MCF 10A (cell line): ENCODE results near the gene MAPK1. TPM values are rescaled to one million over a fixed set of nuclear protein-coding genes. Genes with fewer than 3 reads are reported as not detected.

ENCODE experiments used
- BruUV-seq: library from RNA; stranded (reverse); fragments of 400-500 nt; replicated peaks from 2 replicates; lab custom pipeline; 2021; lab: Mats Ljungman, UMichigan
- CTCF ChIA-PET: fragments of 300-600 bp; sonication (Branson Sonifier 250); formaldehyde crosslinking; extraction: SDS; loops from one replicate; lab custom pipeline; 2021; ENCODE audit warnings: antibody characterized with exemption, inconsistent platforms; lab: Yijun Ruan, JAX
- POLR2A ChIA-PET: fragments of 300-600, 350-650 bp; sonication (Branson Sonifier 250); formaldehyde crosslinking; extraction: SDS; loops from one replicate; lab custom pipeline; 2020; ENCODE audit warnings: antibody characterized with exemption, inconsistent platforms; lab: Yijun Ruan, JAX
- DNase-seq: peaks from one replicate; pipeline ENCODE4 v3.0.0-alpha.2; 2018; ENCODE audit not compliant: unreplicated experiment
- H3K27ac Mint-ChIP-seq: one replicate; pipeline ENCODE4 v1.8.0; 2022; ENCODE audit warnings: mild to moderate bottlenecking, low read depth, mixed read lengths; ENCODE audit not compliant: unreplicated experiment
- H3K27me3 Mint-ChIP-seq: one replicate; pipeline ENCODE4 v1.8.0; 2022; ENCODE audit warnings: mixed read lengths; ENCODE audit not compliant: insufficient read depth, unreplicated experiment
- H3K36me3 Mint-ChIP-seq: one replicate; pipeline ENCODE4 v1.8.0; 2022; ENCODE audit warnings: mild to moderate bottlenecking, moderate library complexity, mixed read lengths; ENCODE audit not compliant: insufficient read depth, unreplicated experiment
- H3K4me1 Mint-ChIP-seq: one replicate; pipeline ENCODE4 v1.8.0; 2022; ENCODE audit warnings: mixed read lengths; ENCODE audit not compliant: insufficient read depth, unreplicated experiment
- H3K4me3 Mint-ChIP-seq: one replicate; pipeline ENCODE4 v1.8.0; 2022; ENCODE audit warnings: mild to moderate bottlenecking, moderate library complexity, mixed read lengths; ENCODE audit not compliant: unreplicated experiment
- H3K9me3 Mint-ChIP-seq: one replicate; pipeline ENCODE4 v1.8.0; 2022; ENCODE audit warnings: mixed read lengths; ENCODE audit not compliant: unreplicated experiment
- intact Hi-C: fragments of 100-400 bp; cut with micrococcal nuclease; formaldehyde crosslinking; loops from 2 replicates; pipeline ENCODE4 v1.14.1; 2022
- total RNA-seq: library from RNA; stranded (reverse); gene quantifications from 2 replicates; pipeline ENCODE4 v1.2.3, GENCODE V29; 2022
- TF ChIP-seq, protein P1 (sequence below): fragments of 200-600 bp; IDR thresholded peaks from one replicate; pipeline ENCODE4 v1.8.0; 2022; ENCODE audit warnings: antibody characterized with exemption, mild to moderate bottlenecking; ENCODE audit not compliant: unreplicated experiment

The MAPK1 gene
- total RNA-seq, 1 experiment from 2014 or later = 123 TPM

DNA sequence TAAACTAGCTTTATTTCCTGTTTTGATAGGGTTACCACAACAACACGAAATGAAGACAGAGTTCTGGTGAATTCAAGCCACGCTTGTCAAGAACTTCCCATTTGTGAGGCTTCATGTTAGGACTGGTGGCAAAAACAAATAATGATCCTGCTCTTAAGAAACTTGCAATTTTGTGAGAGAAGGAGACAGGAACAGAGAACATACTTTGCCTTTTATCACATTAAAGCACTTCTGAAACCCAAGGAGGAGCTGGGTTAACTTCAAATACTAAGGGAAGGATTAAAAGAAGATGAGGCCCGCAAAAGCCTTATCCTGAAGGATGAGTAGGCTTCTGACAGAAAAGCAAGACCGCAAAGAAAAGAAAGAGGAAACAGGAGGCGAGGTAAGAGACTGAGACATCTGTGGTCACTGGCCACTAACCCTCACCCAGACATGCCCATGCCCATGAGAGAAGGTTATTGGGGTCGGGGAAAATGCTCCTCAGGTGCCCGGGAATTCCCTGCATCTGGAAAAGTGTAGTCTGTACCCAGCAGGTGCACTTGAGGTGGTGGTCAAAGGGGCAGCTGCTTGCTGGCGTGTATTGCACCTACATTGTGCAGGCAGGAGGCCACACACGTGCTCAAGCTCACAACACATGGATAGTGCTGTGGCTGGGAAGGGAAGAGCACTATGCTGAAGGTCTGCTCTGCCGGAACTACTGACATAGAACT, 50.5 kb downstream of the MAPK1 start:
- no peaks in the 10 kb centered on the region for H3K9me3 Mint-ChIP-seq
- POLR2A ChIA-PET = interaction anchor here (0.6 to 1.6 kb wide), 3 partner anchors 24 to 51 kb away, joined by 3 read pairs; partner anchors contain the start of gene MAPK1
- intact Hi-C loops = loop anchor here (5.0 kb wide), 1 partner anchor 45 kb away; no protein-coding TSS in a partner anchor
- no peaks in the 10 kb centered on the region for H3K36me3 Mint-ChIP-seq
- TF ChIP-seq, protein P1, sequence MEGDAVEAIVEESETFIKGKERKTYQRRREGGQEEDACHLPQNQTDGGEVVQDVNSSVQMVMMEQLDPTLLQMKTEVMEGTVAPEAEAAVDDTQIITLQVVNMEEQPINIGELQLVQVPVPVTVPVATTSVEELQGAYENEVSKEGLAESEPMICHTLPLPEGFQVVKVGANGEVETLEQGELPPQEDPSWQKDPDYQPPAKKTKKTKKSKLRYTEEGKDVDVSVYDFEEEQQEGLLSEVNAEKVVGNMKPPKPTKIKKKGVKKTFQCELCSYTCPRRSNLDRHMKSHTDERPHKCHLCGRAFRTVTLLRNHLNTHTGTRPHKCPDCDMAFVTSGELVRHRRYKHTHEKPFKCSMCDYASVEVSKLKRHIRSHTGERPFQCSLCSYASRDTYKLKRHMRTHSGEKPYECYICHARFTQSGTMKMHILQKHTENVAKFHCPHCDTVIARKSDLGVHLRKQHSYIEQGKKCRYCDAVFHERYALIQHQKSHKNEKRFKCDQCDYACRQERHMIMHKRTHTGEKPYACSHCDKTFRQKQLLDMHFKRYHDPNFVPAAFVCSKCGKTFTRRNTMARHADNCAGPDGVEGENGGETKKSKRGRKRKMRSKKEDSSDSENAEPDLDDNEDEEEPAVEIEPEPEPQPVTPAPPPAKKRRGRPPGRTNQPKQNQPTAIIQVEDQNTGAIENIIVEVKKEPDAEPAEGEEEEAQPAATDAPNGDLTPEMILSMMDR = no peak
- H3K27ac Mint-ChIP-seq = peak overlapping the region; percentile 91
- BruUV-seq = TSS peak; percentile 88
- H3K4me1 Mint-ChIP-seq = peaks cover 26% of the 10 kb centered on the region
- CTCF ChIA-PET = interaction anchor here (0.5 to 1.6 kb wide), 2 partner anchors 121 to 321 kb away, joined by 3 to 4 read pairs; no protein-coding TSS in a partner anchor
- H3K27me3 Mint-ChIP-seq = no peaks in the 10 kb centered on the region
- H3K4me3 Mint-ChIP-seq = peak overlapping the region; percentile 7
- DNase-seq = peak; percentile 74

DNA sequence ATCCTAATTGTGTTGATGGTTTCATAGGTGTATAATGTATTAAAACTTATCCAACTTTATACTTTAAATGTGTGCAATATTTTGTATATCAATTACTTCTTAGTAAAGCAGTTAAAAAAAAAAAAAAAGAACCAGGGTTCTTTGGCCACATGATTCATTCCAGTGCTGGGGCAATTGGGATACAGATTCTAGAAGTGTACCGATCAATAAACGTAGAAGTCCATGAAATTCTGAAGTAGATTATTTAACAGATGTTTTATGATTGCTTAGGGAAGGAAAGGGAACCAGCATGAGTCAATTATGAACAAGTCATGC, 51.0 kb downstream of the MAPK1 start:
- no peaks in the 10 kb centered on the region for H3K27me3 Mint-ChIP-seq
- intact Hi-C loops = loop anchor here (5.0 kb wide), 1 partner anchor 46 kb away; no protein-coding TSS in a partner anchor
- no peak overlapping the region for H3K4me3 Mint-ChIP-seq
- TF ChIP-seq, protein P1 = no peak
- H3K36me3 Mint-ChIP-seq = no peaks in the 10 kb centered on the region
- no peak for DNase-seq
- no TSS peak for BruUV-seq
- CTCF ChIA-PET = interaction anchor here (1.6 kb wide), 1 partner anchor 122 kb away, joined by 4 read pairs; no protein-coding TSS in a partner anchor
- H3K27ac Mint-ChIP-seq = peak overlapping the region; percentile 91
- no peaks in the 10 kb centered on the region for H3K9me3 Mint-ChIP-seq
- POLR2A ChIA-PET = interaction anchor here (0.6 to 1.6 kb wide), 3 partner anchors 24 to 51 kb away, joined by 3 read pairs; partner anchors contain the start of gene MAPK1
- peaks cover 26% of the 10 kb centered on the region for H3K4me1 Mint-ChIP-seq

DNA sequence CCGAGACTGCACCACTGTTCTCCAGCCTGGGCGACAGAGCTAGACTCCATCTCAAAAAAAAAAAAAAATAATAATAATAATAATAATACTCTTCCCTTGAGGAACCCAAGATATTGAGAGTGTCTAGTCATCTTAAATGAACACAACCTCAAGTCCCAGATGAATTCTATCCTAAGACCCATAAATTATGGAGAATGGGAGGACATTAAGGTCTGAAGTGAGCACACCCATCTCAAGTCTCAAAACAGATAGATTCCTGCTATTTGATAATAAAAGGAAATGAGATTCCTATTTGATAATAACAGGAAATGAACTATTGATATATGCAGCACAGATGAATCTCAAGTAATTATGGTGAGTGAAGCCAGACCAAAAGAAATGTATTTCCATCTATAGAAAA, 51.5 kb downstream of the MAPK1 start:
- Mint-ChIP-seq H3K4me3 (no peak overlapping the region), H3K9me3 (no peaks in the 10 kb centered on the region), H3K27ac (peak overlapping the region; percentile 91), H3K36me3 (no peaks in the 10 kb centered on the region), H3K4me1 (peaks cover 26% of the 10 kb centered on the region), H3K27me3 (no peaks in the 10 kb centered on the region)
- ChIA-PET CTCF (interaction anchor here (1.6 kb wide), 1 partner anchor 122 kb away, joined by 4 read pairs; no protein-coding TSS in a partner anchor), POLR2A (interaction anchor here (0.6 to 1.6 kb wide), 2 partner anchors 25 to 49 kb away, joined by 3 read pairs; no protein-coding TSS in a partner anchor)
- no peak for DNase-seq
- no TSS peak for BruUV-seq
- TF ChIP-seq, protein P1 = no peak
- intact Hi-C loops = loop anchor here (5.0 kb wide), 1 partner anchor 46 kb away; no protein-coding TSS in a partner anchor

DNA sequence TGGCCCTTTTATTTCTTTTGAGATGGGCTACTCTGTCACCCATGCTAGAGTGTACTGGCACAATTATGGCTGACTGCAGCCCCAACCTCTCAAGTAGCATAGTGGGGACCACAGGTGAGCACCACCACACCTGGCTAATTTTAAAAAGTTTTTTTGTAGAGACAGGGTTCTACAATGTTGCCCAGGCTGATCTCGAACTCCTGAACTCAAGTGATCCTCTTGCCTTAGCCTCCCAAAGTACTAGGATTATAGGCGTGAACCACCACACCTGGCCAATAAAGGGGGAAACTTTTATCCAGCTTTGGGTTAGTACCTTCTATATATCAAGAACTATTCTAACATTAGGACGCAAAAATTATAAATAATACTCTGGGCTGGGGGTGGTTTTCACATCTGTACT, 52.1 kb downstream of the MAPK1 start:
- BruUV-seq = no TSS peak
- intact Hi-C loops = loop anchor here (5.0 kb wide), 1 partner anchor 47 kb away; no protein-coding TSS in a partner anchor
- ChIA-PET CTCF (no interaction called here), POLR2A (no interaction called here)
- Mint-ChIP-seq H3K27ac (no peak overlapping the region), H3K9me3 (no peaks in the 10 kb centered on the region), H3K4me3 (no peak overlapping the region), H3K4me1 (peaks cover 26% of the 10 kb centered on the region), H3K36me3 (no peaks in the 10 kb centered on the region), H3K27me3 (no peaks in the 10 kb centered on the region)
- no peak for DNase-seq
- TF ChIP-seq, protein P1 = no peak
